B cell (primary cell): ENCODE measurements around the gene TRIM24. TPM values are rescaled to one million over a fixed set of nuclear protein-coding genes. Genes with fewer than 3 reads are reported as not detected.
"Not testable (repeated sequence)": the region's sequence is repeated elsewhere in the genome, so short reads cannot be mapped to it uniquely, and the experiment has no call there.

ENCODE experiments used
- ATAC-seq: fragments of 200-7000 bp; cut with Tn5 transposase; one replicate; pipeline ENCODE4 v1.10.0; 2021; ENCODE audit warnings: low read depth, mild to moderate bottlenecking, moderate number of reproducible peaks, moderate library complexity
- CTCF ChIA-PET: fragments of 350-600 bp; sonication (Branson Sonifier 250); formaldehyde crosslinking; loops from one replicate; lab custom pipeline; 2021; ENCODE audit warnings: antibody characterized with exemption, inconsistent platforms; lab: Charles Lee
- POLR2A ChIA-PET: fragments of 350-600 bp; sonication (Branson Sonifier 250); formaldehyde crosslinking; loops from one replicate; lab custom pipeline; 2021; ENCODE audit warnings: antibody characterized with exemption; lab: Charles Lee
- DNase-seq: peaks from one replicate; pipeline ENCODE4 v3.0.0; 2013
- H2AFZ ChIP-seq: 2 replicates; pipeline ENCODE4 v1.6.1; 2012; ENCODE audit warnings: mild to moderate bottlenecking, low read depth, low read length; ENCODE audit not compliant: insufficient read depth, poor library complexity, severe bottlenecking
- H3K27ac ChIP-seq, 2 donors: 1 replicate in 1 of 2; 2 replicates in 1 of 2; pipeline ENCODE4 v1.5.1; 2012 to 2013; ENCODE audit warnings: low read length in 2 of 2, mild to moderate bottlenecking in 2 of 2, moderate library complexity in 1 of 2
- H3K27me3 ChIP-seq, 4 experiments: fragments of 200-600 bp in 1 of 4; sonication (generic) in 1 of 4; replicated peaks in 1 of 4; 1 replicate in 2 of 4; 2 replicates in 2 of 4; pipeline versions ENCODE4 v1.6.1 to v1.7.0; 2013 to 2016; ENCODE audit warnings: low read length in 3 of 4, mild to moderate bottlenecking in 2 of 4, mixed read lengths in 1 of 4, moderate library complexity in 1 of 4; ENCODE audit not compliant: insufficient read depth in 4 of 4, control insufficient read depth in 3 of 4; ENCODE audit errors: control extremely low read depth in 1 of 4
- H3K36me3 ChIP-seq, 2 experiments: replicated peaks in 1 of 2; 1 replicate in 1 of 2; 2 replicates in 1 of 2; pipeline versions ENCODE4 v1.6.1 to v1.7.1; 2013; ENCODE audit warnings: low read length in 1 of 2; ENCODE audit not compliant: insufficient read depth in 2 of 2, control insufficient read depth in 1 of 2; ENCODE audit errors: control extremely low read depth in 1 of 2, extremely low read depth in 1 of 2
- H3K4me1 ChIP-seq, 2 donors: fragments of 200-600 bp in 1 of 2; sonication (generic) in 1 of 2; 1 replicate in 1 of 2; 2 replicates in 1 of 2; pipeline versions ENCODE4 v1.5.1 to v1.6.1; 2013 to 2017; ENCODE audit warnings: low read length in 2 of 2; ENCODE audit not compliant: control insufficient read depth in 2 of 2, insufficient read depth in 2 of 2
- H3K4me2 ChIP-seq: replicated peaks from 2 replicates; pipeline ENCODE3; 2012; ENCODE audit warnings: mild to moderate bottlenecking, low read depth, low read length; ENCODE audit not compliant: poor library complexity, severe bottlenecking
- H3K4me3 ChIP-seq, 5 experiments: fragments of 200-600 bp in 1 of 5; sonication (generic) in 1 of 5; 1 replicate in 3 of 5; 2 replicates in 2 of 5; pipeline versions ENCODE4 v1.5.1 to v1.7.0; 2011 to 2016; ENCODE audit warnings: low read length in 4 of 5, mild to moderate bottlenecking in 4 of 5, low read depth in 2 of 5, control low read depth in 1 of 5, moderate library complexity in 1 of 5; ENCODE audit not compliant: insufficient read depth in 1 of 5; ENCODE audit errors: control extremely low read depth in 1 of 5, extremely low read depth in 1 of 5
- H3K79me2 ChIP-seq: fragments of 200-600 bp; sonication (generic); one replicate; pipeline ENCODE4 v1.6.0; 2016; ENCODE audit warnings: low read length; ENCODE audit not compliant: control insufficient read depth, insufficient read depth
- H3K9ac ChIP-seq: fragments of 200-600 bp; sonication (generic); 2 replicates; pipeline ENCODE4 v1.6.1; 2017; ENCODE audit warnings: mild to moderate bottlenecking, low read length, moderate library complexity
- H3K9me3 ChIP-seq, 3 donors: one replicate each; pipeline versions ENCODE4 v1.6.1 to v1.7.1; 2013; ENCODE audit warnings: low read length in 2 of 3; ENCODE audit not compliant: control insufficient read depth in 2 of 3, insufficient read depth in 1 of 3; ENCODE audit errors: control extremely low read depth in 1 of 3
- H4K20me1 ChIP-seq: 2 replicates; pipeline ENCODE4 v1.6.0; 2012; ENCODE audit warnings: mild to moderate bottlenecking, low read length; ENCODE audit not compliant: insufficient read depth, control insufficient read depth, poor library complexity, severe bottlenecking
- H3K27ac Mint-ChIP-seq: one replicate; pipeline ENCODE4 v1.8.0; 2021; ENCODE audit warnings: mixed read lengths
- H3K27me3 Mint-ChIP-seq: one replicate; pipeline ENCODE4 v1.8.0; 2021; ENCODE audit warnings: mixed read lengths
- H3K4me1 Mint-ChIP-seq: one replicate; pipeline ENCODE4 v1.8.0; 2021; ENCODE audit warnings: mixed read lengths
- H3K4me3 Mint-ChIP-seq: one replicate; pipeline ENCODE4 v1.8.0; 2021; ENCODE audit warnings: mixed read lengths
- H3K9me3 Mint-ChIP-seq: one replicate; pipeline ENCODE4 v1.8.0; 2022; ENCODE audit warnings: mixed read lengths; ENCODE audit not compliant: insufficient read depth
- EZH2 ChIP-seq: IDR thresholded peaks from 2 replicates; pipeline ENCODE4 v1.6.1; 2012; ENCODE audit warnings: borderline replicate concordance, low read depth, mild to moderate bottlenecking, moderate library complexity, low read length; ENCODE audit not compliant: insufficient read depth, poor library complexity, severe bottlenecking
- WGBS: methylation state at CpG from one replicate; pipeline ENCODE4 v1.1.5; 2013; ENCODE audit warnings: missing lambda C conversion rate; ENCODE audit not compliant: insufficient coverage; 5-methylcytosine and 5-hydroxymethylcytosine counted together
- intact Hi-C: fragments of 100-400 bp; cut with micrococcal nuclease; formaldehyde crosslinking; loops from one replicate; pipeline ENCODE4 v1.10.0; 2022
- polyA plus RNA-seq: library from polyadenylated mRNA; depleted of rRNA; stranded (reverse); fragments of >200 nt; gene quantifications from 2 replicates; pipeline ENCODE4 v1.2.3, GENCODE V29; 2012
- total RNA-seq, 2 donors: library from RNA; stranded (reverse); fragments of 120-200 nt in 1 of 2; gene quantifications; 1 replicate in 1 of 2; 2 replicates in 1 of 2; pipeline versions ENCODE4 v1.2.3 to v1.2.4, GENCODE V29; 2013 to 2022
- TF ChIP-seq, protein P1 (sequence below): fragments of 200-600 bp; IDR thresholded peaks from one replicate; pipeline ENCODE4 v1.8.0; 2022; ENCODE audit warnings: antibody characterized with exemption, mild to moderate bottlenecking

The TRIM24 gene
- total and polyA plus RNA-seq, 2 donors (not counting 1 experiment from before 2014, with no cell fraction given) = 3.7 to 18.7 TPM

DNA sequence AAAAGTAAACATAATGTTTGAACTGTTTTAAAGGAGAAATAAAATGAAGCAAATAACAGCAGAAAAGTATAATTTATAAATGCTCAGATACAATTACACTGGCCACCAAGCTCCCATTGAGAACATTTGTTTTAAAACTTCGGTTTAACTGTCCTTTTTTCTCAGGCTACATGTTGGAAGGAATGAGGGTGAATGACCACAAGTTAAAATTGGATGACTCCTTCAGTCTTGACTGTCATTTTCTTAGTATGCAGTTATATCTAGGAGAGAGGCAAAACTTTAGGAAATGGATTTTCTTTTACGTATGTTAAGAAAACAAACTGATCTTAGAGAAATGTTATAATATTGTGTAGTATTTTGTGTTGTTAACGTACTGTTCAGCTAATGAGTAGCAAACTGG is 5.0 kb downstream of the TRIM24 start:
- no peaks in the 10 kb centered on the region for H3K9me3 ChIP-seq
- no peak overlapping the region for H3K27ac ChIP-seq
- peaks cover 17% of the 10 kb centered on the region for H3K4me1 Mint-ChIP-seq
- H3K27me3 Mint-ChIP-seq = no peaks in the 10 kb centered on the region
- ATAC-seq (no peak), DNase-seq (no peak)
- no peak overlapping the region for H3K9ac ChIP-seq
- peaks cover 69% of the 10 kb centered on the region for H3K79me2 ChIP-seq
- CTCF ChIA-PET = no interaction called here
- peaks cover 13% of the 10 kb centered on the region for H4K20me1 ChIP-seq
- H3K36me3 ChIP-seq = no peaks in the 10 kb centered on the region
- H2AFZ ChIP-seq = no peak overlapping the region
- no peaks in the 10 kb centered on the region for H3K27me3 ChIP-seq
- no peak overlapping the region for H3K4me3 Mint-ChIP-seq
- peaks cover 9 to 10% of the 10 kb centered on the region in 2 donors for H3K4me1 ChIP-seq
- WGBS = no CpG with 5 or more reads among the region's 3 CpGs
- no peaks in the 10 kb centered on the region for H3K9me3 Mint-ChIP-seq
- H3K27ac Mint-ChIP-seq = no peak overlapping the region
- no peak for TF ChIP-seq EZH2
- TF ChIP-seq, protein P1, sequence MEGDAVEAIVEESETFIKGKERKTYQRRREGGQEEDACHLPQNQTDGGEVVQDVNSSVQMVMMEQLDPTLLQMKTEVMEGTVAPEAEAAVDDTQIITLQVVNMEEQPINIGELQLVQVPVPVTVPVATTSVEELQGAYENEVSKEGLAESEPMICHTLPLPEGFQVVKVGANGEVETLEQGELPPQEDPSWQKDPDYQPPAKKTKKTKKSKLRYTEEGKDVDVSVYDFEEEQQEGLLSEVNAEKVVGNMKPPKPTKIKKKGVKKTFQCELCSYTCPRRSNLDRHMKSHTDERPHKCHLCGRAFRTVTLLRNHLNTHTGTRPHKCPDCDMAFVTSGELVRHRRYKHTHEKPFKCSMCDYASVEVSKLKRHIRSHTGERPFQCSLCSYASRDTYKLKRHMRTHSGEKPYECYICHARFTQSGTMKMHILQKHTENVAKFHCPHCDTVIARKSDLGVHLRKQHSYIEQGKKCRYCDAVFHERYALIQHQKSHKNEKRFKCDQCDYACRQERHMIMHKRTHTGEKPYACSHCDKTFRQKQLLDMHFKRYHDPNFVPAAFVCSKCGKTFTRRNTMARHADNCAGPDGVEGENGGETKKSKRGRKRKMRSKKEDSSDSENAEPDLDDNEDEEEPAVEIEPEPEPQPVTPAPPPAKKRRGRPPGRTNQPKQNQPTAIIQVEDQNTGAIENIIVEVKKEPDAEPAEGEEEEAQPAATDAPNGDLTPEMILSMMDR = no peak
- POLR2A ChIA-PET = no interaction called here
- H3K4me2 ChIP-seq = no peak overlapping the region
- intact Hi-C loops = loop anchor here (10.0 kb wide), 1 partner anchor 560 kb away; no protein-coding TSS in a partner anchor
- no peak overlapping the region for H3K4me3 ChIP-seq

DNA sequence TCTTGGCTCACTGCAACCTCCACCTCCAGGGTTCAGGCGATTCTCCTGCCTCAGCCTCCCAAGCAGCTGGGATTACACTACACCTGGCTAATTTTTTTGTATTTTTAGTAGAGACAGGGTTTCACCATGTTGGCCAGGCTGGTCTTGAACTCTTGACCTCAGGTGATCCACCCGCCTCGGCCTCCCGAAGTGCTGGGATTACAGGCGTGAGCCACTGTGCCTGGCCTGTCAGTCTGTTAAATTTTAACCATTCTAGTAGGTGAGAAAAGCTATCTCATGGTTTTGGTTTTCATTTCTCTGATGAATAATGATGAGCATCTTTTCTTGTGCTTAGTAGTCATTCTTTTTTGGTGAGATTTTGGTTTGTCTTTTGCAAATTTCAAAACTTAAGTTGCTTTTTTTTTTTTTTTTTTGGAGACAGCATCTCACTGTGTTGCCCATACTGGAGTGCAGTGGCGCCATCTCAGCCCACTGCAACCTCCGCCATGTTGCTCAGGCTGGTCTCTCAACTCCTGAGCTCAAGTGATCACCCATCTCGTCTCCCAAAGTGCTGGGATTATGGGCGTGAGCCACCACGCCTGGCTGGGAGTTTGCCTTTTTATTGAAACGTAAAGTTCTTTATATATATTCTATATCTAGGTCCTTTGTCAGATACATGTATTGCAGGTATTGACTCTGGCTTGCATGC is 6.2 kb downstream of the TRIM24 start:
- H3K4me3 ChIP-seq, H2AFZ ChIP-seq, H3K4me3 Mint-ChIP-seq, H3K27ac Mint-ChIP-seq, H3K27ac ChIP-seq, H3K27me3 Mint-ChIP-seq, DNase-seq, H3K4me1 ChIP-seq, H3K9me3 Mint-ChIP-seq, ATAC-seq, H3K9ac ChIP-seq, H3K27me3 ChIP-seq, H3K4me2 ChIP-seq, H3K9me3 ChIP-seq, CTCF ChIA-PET, H3K36me3 ChIP-seq: not testable (repeated sequence)
- WGBS = 96% methylated on average over 3 of the region's 11 CpGs
- POLR2A ChIA-PET = interaction anchor here (0.6 kb wide), 1 partner anchor 38 kb away, joined by 5 read pairs; no protein-coding TSS in a partner anchor
- peaks cover 80% of the 10 kb centered on the region for H3K79me2 ChIP-seq
- peaks cover 13% of the 10 kb centered on the region for H4K20me1 ChIP-seq
- intact Hi-C loops = loop anchor here (10.0 kb wide), 1 partner anchor 561 kb away; no protein-coding TSS in a partner anchor
- H3K4me1 Mint-ChIP-seq = peaks cover 19% of the 10 kb centered on the region
